GM12873 (cell line): ENCODE measurements around the gene EBF3.

Experiments
- CTCF ChIP-seq: IDR thresholded peaks from 2 replicates; pipeline ENCODE4 v1.5.1; 2012; ENCODE audit warnings: low read depth, mild to moderate bottlenecking, moderate library complexity, low read length, control low read depth; ENCODE audit not compliant: insufficient read depth; ENCODE audit errors: missing control alignments

EBF3 gene

GRCh38 chr10:129881641-129882040, 82.4 kb downstream of the EBF3 start:
- no peak for TF ChIP-seq CTCF

GRCh38 chr10:129880191-129880870, 83.7 kb downstream of the EBF3 start:
- TF ChIP-seq CTCF: no peak

GRCh38 chr10:129879655-129880054, 84.4 kb downstream of the EBF3 start:
- no peak for TF ChIP-seq CTCF

GRCh38 chr10:129878835-129879234, 85.2 kb downstream of the EBF3 start:
- no peak for TF ChIP-seq CTCF

- TF ChIP-seq CTCF: peak; percentile 77
These were observed 86.2 kb downstream of the EBF3 start for GRCh38 chr10:129877773-129878371.

GRCh38 chr10:129876838-129877237, 87.2 kb downstream of the EBF3 start:
- TF ChIP-seq CTCF: no peak

GRCh38 chr10:129875993-129876726, 87.9 kb downstream of the EBF3 start:
- TF ChIP-seq CTCF: no peak
